WTC11 (cell line): ENCODE data around the gene ZSCAN25. TPM values are rescaled to one million over a fixed set of nuclear protein-coding genes. Genes with fewer than 3 reads are reported as not detected.

ENCODE experiments used
- ATAC-seq: fragments of 200-7000 bp; cut with Tn5 transposase; 2 replicates; pipeline ENCODE4 v1.10.0; 2021; ENCODE audit warnings: mild to moderate bottlenecking, moderate library complexity
- CTCF ChIA-PET: fragments of 300-600 bp; sonication (Branson Sonifier 250); formaldehyde crosslinking; loops from one replicate; lab custom pipeline; 2021; ENCODE audit warnings: antibody characterized with exemption; lab: Charles Lee
- POLR2A ChIA-PET: fragments of 350-600 bp; sonication (Branson Sonifier 250); formaldehyde crosslinking; loops from one replicate; lab custom pipeline; 2021; ENCODE audit warnings: antibody characterized with exemption; lab: Charles Lee
- DNase-seq: peaks from one replicate; pipeline ENCODE4 v3.0.0; 2021; ENCODE audit warnings: low spot score
- H3K27ac Mint-ChIP-seq: 2 replicates; pipeline ENCODE4 v1.8.0; 2021; ENCODE audit warnings: mixed read lengths
- H3K27me3 Mint-ChIP-seq: 2 replicates; pipeline ENCODE4 v1.8.0; 2021; ENCODE audit warnings: low read depth, mild to moderate bottlenecking, moderate library complexity, mixed read lengths
- H3K36me3 Mint-ChIP-seq: 2 replicates; pipeline ENCODE4 v1.8.0; 2021; ENCODE audit warnings: mixed read lengths
- H3K4me1 Mint-ChIP-seq: 2 replicates; pipeline ENCODE4 v1.8.0; 2022; ENCODE audit warnings: mixed read lengths
- H3K4me3 Mint-ChIP-seq: 2 replicates; pipeline ENCODE4 v1.8.0; 2021; ENCODE audit warnings: mild to moderate bottlenecking, moderate library complexity, mixed read lengths
- H3K9me3 Mint-ChIP-seq: 2 replicates; pipeline ENCODE4 v1.8.0; 2021; ENCODE audit warnings: mixed read lengths
- ATF1 ChIP-seq: sonication (generic); formaldehyde crosslinking; IDR thresholded peaks from 2 replicates; pipeline ENCODE4 v1.8.1; 2023; ENCODE audit warnings: mild to moderate bottlenecking, moderate library complexity, missing genetic modification reagents
- EMX1 ChIP-seq: fragments of 250-450 bp; sonication (Bioruptor Pico); IDR thresholded peaks from 2 replicates; pipeline ENCODE4 v1.8.0; 2021; ENCODE audit warnings: mild to moderate bottlenecking
- FOXK1 ChIP-seq: sonication (generic); formaldehyde crosslinking; IDR thresholded peaks from 2 replicates; pipeline ENCODE4 v1.8.0; 2022; ENCODE audit warnings: mild to moderate bottlenecking, moderate library complexity, missing genetic modification reagents
- GTF2I ChIP-seq: fragments of 250-450 bp; sonication (Bioruptor Pico); conservative IDR thresholded peaks from 2 replicates; pipeline ENCODE4 v1.4.0; 2021; ENCODE audit warnings: mild to moderate bottlenecking
- IRF2 ChIP-seq: sonication (generic); formaldehyde crosslinking; IDR thresholded peaks from 2 replicates; pipeline ENCODE4 v1.8.0; 2022; ENCODE audit warnings: low read depth, missing genetic modification reagents, borderline replicate concordance
- JAZF1 ChIP-seq: fragments of 250-450 bp; sonication (Bioruptor Pico); IDR thresholded peaks from 2 replicates; pipeline ENCODE4 v1.9.0; 2021; ENCODE audit warnings: moderate library complexity, mild to moderate bottlenecking, inconsistent platforms
- NFATC4 ChIP-seq: fragments of 250-450 bp; sonication (Bioruptor Pico); IDR thresholded peaks from 2 replicates; pipeline ENCODE4 v1.9.0; 2021; ENCODE audit warnings: mild to moderate bottlenecking
- NFYB ChIP-seq: sonication (generic); formaldehyde crosslinking; conservative IDR thresholded peaks from 2 replicates; pipeline ENCODE4 v1.8.0; 2022; ENCODE audit warnings: low read depth, missing genetic modification reagents
- NR1H2 ChIP-seq: sonication (generic); formaldehyde crosslinking; IDR thresholded peaks from 2 replicates; pipeline ENCODE4 v1.9.0; 2021; ENCODE audit warnings: mild to moderate bottlenecking, moderate library complexity, missing genetic modification reagents
- TCF7 ChIP-seq: sonication (generic); formaldehyde crosslinking; IDR thresholded peaks from 2 replicates; pipeline ENCODE4 v1.8.0; 2022; ENCODE audit warnings: mild to moderate bottlenecking, low read depth, missing genetic modification reagents, moderate library complexity
- ZNF263 ChIP-seq: sonication (generic); formaldehyde crosslinking; IDR thresholded peaks from 2 replicates; pipeline ENCODE4 v1.8.1; 2022; ENCODE audit warnings: low read depth, mild to moderate bottlenecking, moderate library complexity, missing genetic modification reagents
- ZNF396 ChIP-seq: fragments of 250-450 bp; sonication (Bioruptor Pico); IDR thresholded peaks from 2 replicates; pipeline ENCODE4 v1.8.0; 2021; ENCODE audit warnings: mild to moderate bottlenecking, moderate library complexity, borderline replicate concordance
- total RNA-seq: library from RNA; stranded (reverse); gene quantifications from 3 replicates; pipeline ENCODE4 v1.2.3, GENCODE V29; 2021
- TF ChIP-seq, protein P1 (sequence below): sonication (generic); formaldehyde crosslinking; IDR thresholded peaks from 2 replicates; pipeline ENCODE4 v1.8.0; 2023; ENCODE audit warnings: missing genetic modification reagents, mild to moderate bottlenecking, borderline replicate concordance
- TF ChIP-seq, protein P2 (sequence below): fragments of 250-450 bp; sonication (Bioruptor Pico); IDR thresholded peaks from 2 replicates; pipeline ENCODE4 v1.9.0; 2021; ENCODE audit warnings: moderate library complexity, mild to moderate bottlenecking, inconsistent platforms, borderline replicate concordance
- TF ChIP-seq, protein P3 (sequence below): fragments of 250-450 bp; sonication (Bioruptor Pico); IDR thresholded peaks from 2 replicates; pipeline ENCODE4 v1.8.0; 2021; ENCODE audit warnings: mild to moderate bottlenecking
- TF ChIP-seq, protein P4 (sequence below): fragments of 250-450 bp; sonication (Bioruptor Pico); IDR thresholded peaks from 2 replicates; pipeline ENCODE4 v1.9.0; 2021; ENCODE audit warnings: mild to moderate bottlenecking
- TF ChIP-seq, protein P5 (sequence below): sonication (generic); formaldehyde crosslinking; IDR thresholded peaks from 2 replicates; pipeline ENCODE4 v1.8.0; 2022; ENCODE audit warnings: mild to moderate bottlenecking, missing genetic modification reagents
- TF ChIP-seq, protein P6 (sequence below): sonication (generic); formaldehyde crosslinking; IDR thresholded peaks from 2 replicates; pipeline ENCODE4 v1.8.1; 2022; ENCODE audit warnings: mild to moderate bottlenecking, moderate library complexity, missing genetic modification reagents
- TF ChIP-seq, protein P7 (sequence below): sonication (generic); formaldehyde crosslinking; IDR thresholded peaks from 2 replicates; pipeline ENCODE4 v1.8.1; 2022; ENCODE audit warnings: low read depth, mild to moderate bottlenecking, moderate library complexity, missing genetic modification reagents, borderline replicate concordance
- TF ChIP-seq, protein P8 (sequence below): fragments of 200-600 bp; IDR thresholded peaks from 2 replicates; pipeline ENCODE4 v1.8.0; 2022; ENCODE audit warnings: antibody characterized with exemption

ZSCAN25 gene
- total RNA-seq, 1 experiment from 2014 or later: 20.1 TPM

DNA sequence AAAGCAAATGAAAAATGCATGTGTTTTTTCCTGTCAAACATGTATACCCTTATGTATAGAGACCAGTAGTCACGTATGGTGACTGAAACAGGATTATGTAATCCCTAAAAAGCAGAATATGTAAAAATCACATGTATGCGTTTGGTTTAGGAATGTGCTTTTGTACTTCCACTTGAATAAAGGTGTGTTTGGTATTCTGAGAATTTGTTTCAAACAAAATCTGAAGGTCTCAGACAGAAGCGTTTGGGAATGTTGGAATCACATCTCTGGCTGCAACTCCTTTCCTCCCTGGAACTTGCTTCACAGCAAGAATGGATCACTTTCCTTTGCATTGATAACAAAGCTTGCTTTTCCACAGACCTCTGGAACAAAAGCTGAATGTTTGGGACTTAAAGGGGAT is 40.5 kb upstream of the ZSCAN25 start:
- peaks cover 28% of the 10 kb centered on the region for H3K4me1 Mint-ChIP-seq
- no peaks in the 10 kb centered on the region for H3K27me3 Mint-ChIP-seq
- CTCF ChIA-PET: no interaction called here
- peak overlapping the region; percentile 78; the same call in 1 of the 2 replicates for H3K27ac Mint-ChIP-seq
- ATAC-seq: no peak
- no peaks in the 10 kb centered on the region for H3K9me3 Mint-ChIP-seq
- POLR2A ChIA-PET: no interaction called here
- H3K4me3 Mint-ChIP-seq: no peak overlapping the region
- TF ChIP-seq, protein P1, sequence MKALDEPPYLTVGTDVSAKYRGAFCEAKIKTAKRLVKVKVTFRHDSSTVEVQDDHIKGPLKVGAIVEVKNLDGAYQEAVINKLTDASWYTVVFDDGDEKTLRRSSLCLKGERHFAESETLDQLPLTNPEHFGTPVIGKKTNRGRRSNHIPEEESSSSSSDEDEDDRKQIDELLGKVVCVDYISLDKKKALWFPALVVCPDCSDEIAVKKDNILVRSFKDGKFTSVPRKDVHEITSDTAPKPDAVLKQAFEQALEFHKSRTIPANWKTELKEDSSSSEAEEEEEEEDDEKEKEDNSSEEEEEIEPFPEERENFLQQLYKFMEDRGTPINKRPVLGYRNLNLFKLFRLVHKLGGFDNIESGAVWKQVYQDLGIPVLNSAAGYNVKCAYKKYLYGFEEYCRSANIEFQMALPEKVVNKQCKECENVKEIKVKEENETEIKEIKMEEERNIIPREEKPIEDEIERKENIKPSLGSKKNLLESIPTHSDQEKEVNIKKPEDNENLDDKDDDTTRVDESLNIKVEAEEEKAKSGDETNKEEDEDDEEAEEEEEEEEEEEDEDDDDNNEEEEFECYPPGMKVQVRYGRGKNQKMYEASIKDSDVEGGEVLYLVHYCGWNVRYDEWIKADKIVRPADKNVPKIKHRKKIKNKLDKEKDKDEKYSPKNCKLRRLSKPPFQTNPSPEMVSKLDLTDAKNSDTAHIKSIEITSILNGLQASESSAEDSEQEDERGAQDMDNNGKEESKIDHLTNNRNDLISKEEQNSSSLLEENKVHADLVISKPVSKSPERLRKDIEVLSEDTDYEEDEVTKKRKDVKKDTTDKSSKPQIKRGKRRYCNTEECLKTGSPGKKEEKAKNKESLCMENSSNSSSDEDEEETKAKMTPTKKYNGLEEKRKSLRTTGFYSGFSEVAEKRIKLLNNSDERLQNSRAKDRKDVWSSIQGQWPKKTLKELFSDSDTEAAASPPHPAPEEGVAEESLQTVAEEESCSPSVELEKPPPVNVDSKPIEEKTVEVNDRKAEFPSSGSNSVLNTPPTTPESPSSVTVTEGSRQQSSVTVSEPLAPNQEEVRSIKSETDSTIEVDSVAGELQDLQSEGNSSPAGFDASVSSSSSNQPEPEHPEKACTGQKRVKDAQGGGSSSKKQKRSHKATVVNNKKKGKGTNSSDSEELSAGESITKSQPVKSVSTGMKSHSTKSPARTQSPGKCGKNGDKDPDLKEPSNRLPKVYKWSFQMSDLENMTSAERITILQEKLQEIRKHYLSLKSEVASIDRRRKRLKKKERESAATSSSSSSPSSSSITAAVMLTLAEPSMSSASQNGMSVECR (CRISPR knock-in tag): no peak
- TF ChIP-seq NR1H2 (CRISPR knock-in tag): no peak
- TF ChIP-seq, protein P2, sequence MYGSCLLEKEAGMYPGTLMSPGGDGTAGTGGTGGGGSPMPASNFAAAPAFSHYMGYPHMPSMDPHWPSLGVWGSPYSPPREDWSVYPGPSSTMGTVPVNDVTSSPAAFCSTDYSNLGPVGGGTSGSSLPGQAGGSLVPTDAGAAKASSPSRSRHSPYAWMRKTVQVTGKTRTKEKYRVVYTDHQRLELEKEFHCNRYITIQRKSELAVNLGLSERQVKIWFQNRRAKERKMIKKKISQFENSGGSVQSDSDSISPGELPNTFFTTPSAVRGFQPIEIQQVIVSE (CRISPR knock-in tag): no peak
- no peak for TF ChIP-seq ZNF263
- TF ChIP-seq, protein P3, sequence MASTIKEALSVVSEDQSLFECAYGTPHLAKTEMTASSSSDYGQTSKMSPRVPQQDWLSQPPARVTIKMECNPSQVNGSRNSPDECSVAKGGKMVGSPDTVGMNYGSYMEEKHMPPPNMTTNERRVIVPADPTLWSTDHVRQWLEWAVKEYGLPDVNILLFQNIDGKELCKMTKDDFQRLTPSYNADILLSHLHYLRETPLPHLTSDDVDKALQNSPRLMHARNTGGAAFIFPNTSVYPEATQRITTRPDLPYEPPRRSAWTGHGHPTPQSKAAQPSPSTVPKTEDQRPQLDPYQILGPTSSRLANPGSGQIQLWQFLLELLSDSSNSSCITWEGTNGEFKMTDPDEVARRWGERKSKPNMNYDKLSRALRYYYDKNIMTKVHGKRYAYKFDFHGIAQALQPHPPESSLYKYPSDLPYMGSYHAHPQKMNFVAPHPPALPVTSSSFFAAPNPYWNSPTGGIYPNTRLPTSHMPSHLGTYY (CRISPR knock-in tag): no peak
- no peak for TF ChIP-seq ZNF396 (CRISPR knock-in tag)
- no peak for TF ChIP-seq IRF2
- TF ChIP-seq, protein P4, sequence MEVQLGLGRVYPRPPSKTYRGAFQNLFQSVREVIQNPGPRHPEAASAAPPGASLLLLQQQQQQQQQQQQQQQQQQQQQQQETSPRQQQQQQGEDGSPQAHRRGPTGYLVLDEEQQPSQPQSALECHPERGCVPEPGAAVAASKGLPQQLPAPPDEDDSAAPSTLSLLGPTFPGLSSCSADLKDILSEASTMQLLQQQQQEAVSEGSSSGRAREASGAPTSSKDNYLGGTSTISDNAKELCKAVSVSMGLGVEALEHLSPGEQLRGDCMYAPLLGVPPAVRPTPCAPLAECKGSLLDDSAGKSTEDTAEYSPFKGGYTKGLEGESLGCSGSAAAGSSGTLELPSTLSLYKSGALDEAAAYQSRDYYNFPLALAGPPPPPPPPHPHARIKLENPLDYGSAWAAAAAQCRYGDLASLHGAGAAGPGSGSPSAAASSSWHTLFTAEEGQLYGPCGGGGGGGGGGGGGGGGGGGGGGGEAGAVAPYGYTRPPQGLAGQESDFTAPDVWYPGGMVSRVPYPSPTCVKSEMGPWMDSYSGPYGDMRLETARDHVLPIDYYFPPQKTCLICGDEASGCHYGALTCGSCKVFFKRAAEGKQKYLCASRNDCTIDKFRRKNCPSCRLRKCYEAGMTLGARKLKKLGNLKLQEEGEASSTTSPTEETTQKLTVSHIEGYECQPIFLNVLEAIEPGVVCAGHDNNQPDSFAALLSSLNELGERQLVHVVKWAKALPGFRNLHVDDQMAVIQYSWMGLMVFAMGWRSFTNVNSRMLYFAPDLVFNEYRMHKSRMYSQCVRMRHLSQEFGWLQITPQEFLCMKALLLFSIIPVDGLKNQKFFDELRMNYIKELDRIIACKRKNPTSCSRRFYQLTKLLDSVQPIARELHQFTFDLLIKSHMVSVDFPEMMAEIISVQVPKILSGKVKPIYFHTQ (CRISPR knock-in tag): no peak
- TF ChIP-seq, protein P5, sequence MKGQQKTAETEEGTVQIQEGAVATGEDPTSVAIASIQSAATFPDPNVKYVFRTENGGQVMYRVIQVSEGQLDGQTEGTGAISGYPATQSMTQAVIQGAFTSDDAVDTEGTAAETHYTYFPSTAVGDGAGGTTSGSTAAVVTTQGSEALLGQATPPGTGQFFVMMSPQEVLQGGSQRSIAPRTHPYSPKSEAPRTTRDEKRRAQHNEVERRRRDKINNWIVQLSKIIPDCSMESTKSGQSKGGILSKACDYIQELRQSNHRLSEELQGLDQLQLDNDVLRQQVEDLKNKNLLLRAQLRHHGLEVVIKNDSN (CRISPR knock-in tag): no peak
- no peak for TF ChIP-seq EMX1 (CRISPR knock-in tag)
- no peak for TF ChIP-seq NFYB
- TF ChIP-seq, protein P6, sequence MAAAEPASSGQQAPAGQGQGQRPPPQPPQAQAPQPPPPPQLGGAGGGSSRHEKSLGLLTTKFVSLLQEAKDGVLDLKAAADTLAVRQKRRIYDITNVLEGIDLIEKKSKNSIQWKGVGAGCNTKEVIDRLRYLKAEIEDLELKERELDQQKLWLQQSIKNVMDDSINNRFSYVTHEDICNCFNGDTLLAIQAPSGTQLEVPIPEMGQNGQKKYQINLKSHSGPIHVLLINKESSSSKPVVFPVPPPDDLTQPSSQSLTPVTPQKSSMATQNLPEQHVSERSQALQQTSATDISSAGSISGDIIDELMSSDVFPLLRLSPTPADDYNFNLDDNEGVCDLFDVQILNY (CRISPR knock-in tag): no peak
- TF ChIP-seq FOXK1 (CRISPR knock-in tag): no peak
- no peak for TF ChIP-seq JAZF1
- TF ChIP-seq NFATC4: no peak
- TF ChIP-seq, protein P7, sequence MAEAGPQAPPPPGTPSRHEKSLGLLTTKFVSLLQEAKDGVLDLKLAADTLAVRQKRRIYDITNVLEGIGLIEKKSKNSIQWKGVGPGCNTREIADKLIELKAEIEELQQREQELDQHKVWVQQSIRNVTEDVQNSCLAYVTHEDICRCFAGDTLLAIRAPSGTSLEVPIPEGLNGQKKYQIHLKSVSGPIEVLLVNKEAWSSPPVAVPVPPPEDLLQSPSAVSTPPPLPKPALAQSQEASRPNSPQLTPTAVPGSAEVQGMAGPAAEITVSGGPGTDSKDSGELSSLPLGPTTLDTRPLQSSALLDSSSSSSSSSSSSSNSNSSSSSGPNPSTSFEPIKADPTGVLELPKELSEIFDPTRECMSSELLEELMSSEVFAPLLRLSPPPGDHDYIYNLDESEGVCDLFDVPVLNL: no peak
- no peak for TF ChIP-seq GTF2I
- TF ChIP-seq, protein P8, sequence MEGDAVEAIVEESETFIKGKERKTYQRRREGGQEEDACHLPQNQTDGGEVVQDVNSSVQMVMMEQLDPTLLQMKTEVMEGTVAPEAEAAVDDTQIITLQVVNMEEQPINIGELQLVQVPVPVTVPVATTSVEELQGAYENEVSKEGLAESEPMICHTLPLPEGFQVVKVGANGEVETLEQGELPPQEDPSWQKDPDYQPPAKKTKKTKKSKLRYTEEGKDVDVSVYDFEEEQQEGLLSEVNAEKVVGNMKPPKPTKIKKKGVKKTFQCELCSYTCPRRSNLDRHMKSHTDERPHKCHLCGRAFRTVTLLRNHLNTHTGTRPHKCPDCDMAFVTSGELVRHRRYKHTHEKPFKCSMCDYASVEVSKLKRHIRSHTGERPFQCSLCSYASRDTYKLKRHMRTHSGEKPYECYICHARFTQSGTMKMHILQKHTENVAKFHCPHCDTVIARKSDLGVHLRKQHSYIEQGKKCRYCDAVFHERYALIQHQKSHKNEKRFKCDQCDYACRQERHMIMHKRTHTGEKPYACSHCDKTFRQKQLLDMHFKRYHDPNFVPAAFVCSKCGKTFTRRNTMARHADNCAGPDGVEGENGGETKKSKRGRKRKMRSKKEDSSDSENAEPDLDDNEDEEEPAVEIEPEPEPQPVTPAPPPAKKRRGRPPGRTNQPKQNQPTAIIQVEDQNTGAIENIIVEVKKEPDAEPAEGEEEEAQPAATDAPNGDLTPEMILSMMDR: no peak
- TF ChIP-seq ATF1 (CRISPR knock-in tag): no peak
- no peak for TF ChIP-seq TCF7 (CRISPR knock-in tag)
- TF ChIP-seq, all 79 proteins: peak for 0
- no peak for DNase-seq
- peaks cover 28% of the 10 kb centered on the region for H3K36me3 Mint-ChIP-seq
